ENCODE data around the gene CCDC57.

DNA sequence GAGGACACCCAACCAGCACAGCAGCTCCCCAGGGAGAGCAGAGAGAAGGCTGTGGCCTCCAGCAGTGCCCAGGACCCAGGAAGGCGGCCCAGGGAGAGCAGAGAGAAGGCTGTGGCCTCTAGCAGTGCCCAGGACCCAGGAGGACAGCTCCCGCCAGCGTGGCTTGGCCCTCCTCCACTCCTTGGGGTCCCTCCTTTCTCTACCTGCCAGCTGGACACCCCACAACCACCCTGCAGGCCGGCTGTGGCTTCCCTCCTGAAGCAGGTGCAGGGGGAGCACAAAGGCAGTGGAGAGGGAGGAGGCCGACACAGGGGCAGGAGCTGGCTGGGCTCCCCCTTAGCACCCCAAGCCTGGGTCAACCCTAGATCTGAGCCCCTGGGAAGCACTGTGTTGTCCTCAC is 60.5 kb downstream of the CCDC57 start:
- TF ChIP-seq POLR2A (IDR thresholded peaks at IDR 0.05) (no peak), CTCF (IDR thresholded peaks at IDR 0.05) (no peak)

Measured in transverse colon (tissue), 3 donors.